Gastrocnemius medialis (tissue), 4 donors: ENCODE measurements around the gene NFKB2.

ENCODE experiments used
- CTCF ChIP-seq, 5 experiments: fragments of 450-650 bp in 3 of 5; fragments of 200-600 bp in 2 of 5; sonication (generic) in 2 of 5; IDR thresholded peaks in 4 of 5; conservative IDR thresholded peaks in 1 of 5; 1 replicate in 4 of 5; 2 replicates in 1 of 5; pipeline ENCODE4 v1.5.1; 2016 to 2019; ENCODE audit warnings: antibody characterized with exemption in 5 of 5, mild to moderate bottlenecking in 3 of 5, moderate library complexity in 3 of 5
- POLR2A ChIP-seq, 2 donors: fragments of 450-650 bp; IDR thresholded peaks; one replicate each; pipeline ENCODE4 v1.6.1; 2017; ENCODE audit warnings: antibody characterized with exemption in 2 of 2, mild to moderate bottlenecking in 2 of 2, moderate library complexity in 2 of 2

GRCh38 chr10:102444851-102445250, 49.3 kb downstream of the NFKB2 start:
- TF ChIP-seq POLR2A (IDR thresholded peaks at IDR 0.05): no peak
- no peak for TF ChIP-seq CTCF (IDR thresholded peaks at IDR 0.05 in 4 of 5, conservative IDR thresholded peaks at IDR 0.05 in 1 of 5)
